HCT116 (cell line): ENCODE measurements around the gene MAPK8IP3. TPM values are rescaled to one million over a fixed set of nuclear protein-coding genes. Genes with fewer than 3 reads are reported as not detected.

ENCODE experiments used
- ATAC-seq: fragments of 200-7000 bp; cut with Tn5 transposase; 2 replicates; pipeline ENCODE4 v1.9.1; 2020; ENCODE audit warnings: mild to moderate bottlenecking, moderate library complexity
- BruUV-seq: library from RNA; stranded (reverse); fragments of 400-500 nt; replicated peaks from 2 replicates; lab custom pipeline; 2021; lab: Mats Ljungman, UMichigan
- CTCF ChIA-PET: fragments of 300-600 bp; sonication (Branson Sonifier 250); formaldehyde crosslinking; loops from one replicate; lab custom pipeline; 2021; ENCODE audit warnings: antibody characterized with exemption; lab: Charles Lee
- POLR2A ChIA-PET: fragments of 300-600, 350-600 bp; sonication (Branson Sonifier 250); formaldehyde crosslinking; loops from one replicate; lab custom pipeline; 2021; ENCODE audit warnings: antibody characterized with exemption; lab: Charles Lee
- RAD21 ChIA-PET, 2 experiments: fragments of 300-600 bp; sonication (Branson Sonifier 250); formaldehyde crosslinking; loops; one replicate each; lab custom pipeline; 2023; ENCODE audit warnings: low total read pairs in 2 of 2; ENCODE audit not compliant: uncharacterized antibody in 2 of 2, unreplicated experiment in 2 of 2, low non-redundant PET in 1 of 2; lab: Charles Lee
- DNase-seq: peaks from one replicate; pipeline ENCODE4 v3.0.0-alpha.2; 2010; ENCODE audit warnings: low read depth, low spot score
- H2AFZ ChIP-seq: fragments of 200-600 bp; shearing (Covaris generic), sonication (generic); 2 replicates; pipeline ENCODE4 v1.6.1; 2017; ENCODE audit warnings: low read depth, mixed run types, mixed read lengths, antibody characterized with exemption, low read length; ENCODE audit not compliant: poor library complexity, severe bottlenecking
- H3K27ac ChIP-seq: 2 replicates; pipeline ENCODE4 v1.5.1; 2012; ENCODE audit warnings: low read depth, low read length
- H3K27me3 ChIP-seq: fragments of 200-600 bp; sonication (generic); 2 replicates; pipeline ENCODE4 v1.6.1; 2016; ENCODE audit warnings: mixed run types, low read length, mixed read lengths; ENCODE audit not compliant: insufficient read depth
- H3K36me3 ChIP-seq, 2 experiments: fragments of 200-500 bp in 1 of 2; fragments of 200-600 bp in 1 of 2; sonication (Bioruptor generic) in 1 of 2; sonication (generic) in 1 of 2; 2 replicates each; pipeline versions ENCODE4 v1.5.1 to v1.6.1; 2014 to 2016; ENCODE audit warnings: low read length in 2 of 2, inconsistent platforms in 1 of 2, mixed read lengths in 1 of 2, mixed run types in 1 of 2; ENCODE audit not compliant: insufficient read depth in 2 of 2, control insufficient read depth in 1 of 2
- H3K4me1 ChIP-seq, 2 experiments: fragments of 200-600 bp in 1 of 2; sonication (generic) in 1 of 2; 2 replicates each; pipeline versions ENCODE4 v1.5.1 to v1.6.1; 2012 to 2017; ENCODE audit warnings: low read length in 2 of 2, inconsistent platforms in 1 of 2, mild to moderate bottlenecking in 1 of 2, mixed read lengths in 1 of 2, mixed run types in 1 of 2, moderate library complexity in 1 of 2; ENCODE audit not compliant: insufficient read depth in 2 of 2, control insufficient read depth in 1 of 2
- H3K4me2 ChIP-seq: fragments of 200-600 bp; sonication (generic); 2 replicates; pipeline ENCODE4 v1.6.1; 2017; ENCODE audit warnings: mixed run types, low read length, mixed read lengths
- H3K4me3 ChIP-seq, 2 experiments: fragments of 200-600 bp in 1 of 2; sonication (generic) in 1 of 2; replicated peaks in 1 of 2; 2 replicates each; pipeline ENCODE4 v1.5.1; 2011 to 2016; ENCODE audit warnings: low read length in 2 of 2, control low read depth in 1 of 2, low read depth in 1 of 2, mild to moderate bottlenecking in 1 of 2, mixed read lengths in 1 of 2, mixed run types in 1 of 2
- H3K79me2 ChIP-seq: fragments of 200-600 bp; sonication (generic); 2 replicates; pipeline ENCODE4 v1.6.1; 2017; ENCODE audit warnings: mild to moderate bottlenecking, mixed run types, low read length, moderate library complexity, mixed read lengths; ENCODE audit not compliant: insufficient read depth
- H3K9ac ChIP-seq: fragments of 200-600 bp; sonication (generic); 2 replicates; pipeline ENCODE4 v1.6.1; 2016; ENCODE audit warnings: low read length, mixed read lengths
- H3K9me2 ChIP-seq: fragments of 200-600 bp; sonication (generic), shearing (Covaris generic); 2 replicates; pipeline ENCODE4 v1.6.1; 2017; ENCODE audit warnings: mixed run types, mild to moderate bottlenecking, moderate library complexity; ENCODE audit not compliant: insufficient read depth
- H3K9me3 ChIP-seq, 2 experiments: fragments of 200-500 bp in 1 of 2; fragments of 200-600 bp in 1 of 2; sonication (Bioruptor generic) in 1 of 2; sonication (generic) in 1 of 2; 2 replicates each; pipeline ENCODE4 v1.6.1; 2014 to 2017; ENCODE audit warnings: low read length in 2 of 2, mixed read lengths in 2 of 2, inconsistent platforms in 1 of 2, low read depth in 1 of 2, mild to moderate bottlenecking in 1 of 2, mixed run types in 1 of 2, moderate library complexity in 1 of 2; ENCODE audit not compliant: control insufficient read depth in 1 of 2, insufficient read depth in 1 of 2
- H4K20me1 ChIP-seq: fragments of 200-600 bp; sonication (generic), shearing (Covaris generic); 2 replicates; pipeline ENCODE4 v1.6.1; 2017; ENCODE audit warnings: mixed run types, mild to moderate bottlenecking, moderate library complexity; ENCODE audit not compliant: insufficient read depth
- CEBPB ChIP-seq: IDR thresholded peaks from 2 replicates; pipeline ENCODE4 v1.6.1; 2012; ENCODE audit warnings: low read depth
- CTCF ChIP-seq, 3 experiments: fragments of 200-600 bp in 1 of 3; sonication (generic) in 1 of 3; IDR thresholded peaks in 2 of 3; conservative IDR thresholded peaks in 1 of 3; 2 replicates each; pipeline ENCODE4 v1.5.1; 2012 to 2017; ENCODE audit warnings: low read depth in 2 of 3, low read length in 2 of 3, antibody characterized with exemption in 1 of 3, borderline replicate concordance in 1 of 3, control low read depth in 1 of 3, mild to moderate bottlenecking in 1 of 3, mixed read lengths in 1 of 3, mixed run types in 1 of 3, moderate library complexity in 1 of 3; ENCODE audit not compliant: insufficient read depth in 1 of 3
- EGR1 ChIP-seq: IDR thresholded peaks from 2 replicates; pipeline ENCODE4 v1.6.1; 2012; ENCODE audit warnings: low read depth
- EZH2 ChIP-seq: fragments of 200-600 bp; sonication (generic); IDR thresholded peaks from 2 replicates; pipeline ENCODE4 v1.6.1; 2017; ENCODE audit warnings: antibody characterized with exemption, mixed run types
- JUND ChIP-seq: IDR thresholded peaks from 2 replicates; pipeline ENCODE4 v1.6.1; 2012
- POLR2AphosphoS5 ChIP-seq: IDR thresholded peaks from 2 replicates; pipeline ENCODE4 v1.6.1; 2011; ENCODE audit warnings: mild to moderate bottlenecking, low read depth, low read length, moderate library complexity
- SIN3A ChIP-seq: IDR thresholded peaks from 2 replicates; pipeline ENCODE4 v1.6.1; 2012; ENCODE audit warnings: low read depth
- SP1 ChIP-seq: IDR thresholded peaks from 2 replicates; pipeline ENCODE4 v1.6.1; 2012; ENCODE audit warnings: low read depth
- SRF ChIP-seq: IDR thresholded peaks from 2 replicates; pipeline ENCODE4 v1.6.1; 2012; ENCODE audit warnings: low read depth
- TCF7L2 ChIP-seq: IDR thresholded peaks from 2 replicates; pipeline ENCODE4 v1.7.0; 2011; ENCODE audit warnings: borderline replicate concordance, inconsistent platforms; ENCODE audit not compliant: insufficient read depth, insufficient read length; ENCODE audit errors: extremely low read depth
- YY1 ChIP-seq: IDR thresholded peaks from 2 replicates; pipeline ENCODE4 v1.6.1; 2011; ENCODE audit warnings: low read length, low read depth, moderate library complexity, mild to moderate bottlenecking; ENCODE audit not compliant: insufficient replicate concordance; ENCODE audit errors: extremely low read depth
- ZBTB33 ChIP-seq: IDR thresholded peaks from 2 replicates; pipeline ENCODE4 v1.6.1; 2011; ENCODE audit warnings: mild to moderate bottlenecking, low read length, moderate library complexity; ENCODE audit not compliant: insufficient replicate concordance; ENCODE audit errors: extremely low read depth
- ZFX ChIP-seq: fragments of 450-650 bp; IDR thresholded peaks from 2 replicates; pipeline ENCODE4 v1.6.1; 2017
- ZNF274 ChIP-seq: fragments of 200-500 bp; sonication (Bioruptor generic); IDR thresholded peaks from 2 replicates; pipeline ENCODE4 v1.6.1; 2014; ENCODE audit warnings: mild to moderate bottlenecking, low read depth, low read length, inconsistent platforms
- intact Hi-C: fragments of 100-400 bp; cut with micrococcal nuclease; formaldehyde crosslinking; loops from 2 replicates; pipeline ENCODE4 v1.10.0; 2022
- total RNA-seq: library from RNA; stranded (reverse); gene quantifications from one replicate; pipeline ENCODE4 v1.2.1, GENCODE V29; 2021; ENCODE audit not compliant: unreplicated experiment
- TF ChIP-seq, protein P1 (sequence below): IDR thresholded peaks from 2 replicates; pipeline ENCODE4 v1.6.1; 2012
- TF ChIP-seq, protein P2 (sequence below): IDR thresholded peaks from 2 replicates; pipeline ENCODE4 v1.6.1; 2012; ENCODE audit warnings: low read depth
- TF ChIP-seq, protein P3 (sequence below): IDR thresholded peaks from 2 replicates; pipeline ENCODE4 v1.6.1; 2012

Gene MAPK8IP3
- total RNA-seq, 1 experiment from 2014 or later = 75.3 TPM

GRCh38 chr16:1800701-1801100 lies 94.7 kb downstream of the MAPK8IP3 start (continued):
- TF ChIP-seq ZNF274 (no peak), JUND (no peak), TCF7L2 (no peak), POLR2AphosphoS5 (no peak), EGR1 (no peak), CTCF (IDR thresholded peaks at IDR 0.05 in 2 of 3, conservative IDR thresholded peaks at IDR 0.05 in 1 of 3; ENCODE audit: borderline replicate concordance in 1 of 3, insufficient read depth in 1 of 3, low read depth in 2 of 3, low read length in 2 of 3) (no peak), CEBPB (no peak)
- TF ChIP-seq, protein P1, sequence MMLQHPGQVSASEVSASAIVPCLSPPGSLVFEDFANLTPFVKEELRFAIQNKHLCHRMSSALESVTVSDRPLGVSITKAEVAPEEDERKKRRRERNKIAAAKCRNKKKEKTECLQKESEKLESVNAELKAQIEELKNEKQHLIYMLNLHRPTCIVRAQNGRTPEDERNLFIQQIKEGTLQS = no peak
- TF ChIP-seq, all 23 proteins: peak for 0

- RAD21 ChIA-PET = no interaction called here
- BruUV-seq = no TSS peak
- H2AFZ ChIP-seq = no peak overlapping the region
- no peak overlapping the region for H3K4me2 ChIP-seq
- DNase-seq (no peak), ATAC-seq (no peak)
- POLR2A ChIA-PET = no interaction called here
- H3K79me2 ChIP-seq = no peaks in the 10 kb centered on the region
- no peak overlapping the region for H3K4me3 ChIP-seq
- CTCF ChIA-PET = no interaction called here
- H3K27ac ChIP-seq = no peak overlapping the region
- intact Hi-C loops = no loop called here
- H3K4me1 ChIP-seq = peaks cover 3 to 4% of the 10 kb centered on the region in 2 experiments; a peak in 3 of 4 replicates
- H3K9ac ChIP-seq = no peak overlapping the region
- H3K36me3 ChIP-seq = no peaks in the 10 kb centered on the region
- no peaks in the 10 kb centered on the region for H4K20me1 ChIP-seq
- no peaks in the 10 kb centered on the region for H3K9me3 ChIP-seq
- no peaks in the 10 kb centered on the region for H3K27me3 ChIP-seq
- no peaks in the 10 kb centered on the region for H3K9me2 ChIP-seq
- TF ChIP-seq EGR1 (no peak), SRF (no peak), CEBPB (no peak), YY1 (no peak), JUND (no peak), ZNF274 (no peak), EZH2 (no peak), TCF7L2 (no peak), SP1 (no peak), SIN3A (no peak), ZBTB33 (no peak), ZFX (no peak)
- TF ChIP-seq, protein P2, sequence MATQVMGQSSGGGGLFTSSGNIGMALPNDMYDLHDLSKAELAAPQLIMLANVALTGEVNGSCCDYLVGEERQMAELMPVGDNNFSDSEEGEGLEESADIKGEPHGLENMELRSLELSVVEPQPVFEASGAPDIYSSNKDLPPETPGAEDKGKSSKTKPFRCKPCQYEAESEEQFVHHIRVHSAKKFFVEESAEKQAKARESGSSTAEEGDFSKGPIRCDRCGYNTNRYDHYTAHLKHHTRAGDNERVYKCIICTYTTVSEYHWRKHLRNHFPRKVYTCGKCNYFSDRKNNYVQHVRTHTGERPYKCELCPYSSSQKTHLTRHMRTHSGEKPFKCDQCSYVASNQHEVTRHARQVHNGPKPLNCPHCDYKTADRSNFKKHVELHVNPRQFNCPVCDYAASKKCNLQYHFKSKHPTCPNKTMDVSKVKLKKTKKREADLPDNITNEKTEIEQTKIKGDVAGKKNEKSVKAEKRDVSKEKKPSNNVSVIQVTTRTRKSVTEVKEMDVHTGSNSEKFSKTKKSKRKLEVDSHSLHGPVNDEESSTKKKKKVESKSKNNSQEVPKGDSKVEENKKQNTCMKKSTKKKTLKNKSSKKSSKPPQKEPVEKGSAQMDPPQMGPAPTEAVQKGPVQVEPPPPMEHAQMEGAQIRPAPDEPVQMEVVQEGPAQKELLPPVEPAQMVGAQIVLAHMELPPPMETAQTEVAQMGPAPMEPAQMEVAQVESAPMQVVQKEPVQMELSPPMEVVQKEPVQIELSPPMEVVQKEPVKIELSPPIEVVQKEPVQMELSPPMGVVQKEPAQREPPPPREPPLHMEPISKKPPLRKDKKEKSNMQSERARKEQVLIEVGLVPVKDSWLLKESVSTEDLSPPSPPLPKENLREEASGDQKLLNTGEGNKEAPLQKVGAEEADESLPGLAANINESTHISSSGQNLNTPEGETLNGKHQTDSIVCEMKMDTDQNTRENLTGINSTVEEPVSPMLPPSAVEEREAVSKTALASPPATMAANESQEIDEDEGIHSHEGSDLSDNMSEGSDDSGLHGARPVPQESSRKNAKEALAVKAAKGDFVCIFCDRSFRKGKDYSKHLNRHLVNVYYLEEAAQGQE = no peak
- TF ChIP-seq, protein P3, sequence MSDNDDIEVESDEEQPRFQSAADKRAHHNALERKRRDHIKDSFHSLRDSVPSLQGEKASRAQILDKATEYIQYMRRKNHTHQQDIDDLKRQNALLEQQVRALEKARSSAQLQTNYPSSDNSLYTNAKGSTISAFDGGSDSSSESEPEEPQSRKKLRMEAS = no peak
- TF ChIP-seq, protein P1 = no peak
These were observed 101.6 kb downstream of the MAPK8IP3 start for GRCh38 chr16:1807626-1808025.
